OCI-LY7 (cell line): ENCODE results near the gene AP1G2.

Source experiments
- EZH2phosphoT487 ChIP-seq: fragments of 200-600 bp; sonication (generic); IDR thresholded peaks from 2 replicates; pipeline ENCODE4 v1.6.1; 2018; ENCODE audit warnings: low read depth, borderline replicate concordance, mild to moderate bottlenecking, mixed run types, antibody characterized with exemption, low read length, moderate library complexity, mixed read lengths
- TF ChIP-seq, protein P1 (sequence below): fragments of 200-600 bp; sonication (generic); conservative IDR thresholded peaks from 2 replicates; pipeline ENCODE4 v1.5.1; 2014; ENCODE audit warnings: mild to moderate bottlenecking, antibody characterized with exemption, low read length, moderate library complexity, mixed read lengths

DNA sequence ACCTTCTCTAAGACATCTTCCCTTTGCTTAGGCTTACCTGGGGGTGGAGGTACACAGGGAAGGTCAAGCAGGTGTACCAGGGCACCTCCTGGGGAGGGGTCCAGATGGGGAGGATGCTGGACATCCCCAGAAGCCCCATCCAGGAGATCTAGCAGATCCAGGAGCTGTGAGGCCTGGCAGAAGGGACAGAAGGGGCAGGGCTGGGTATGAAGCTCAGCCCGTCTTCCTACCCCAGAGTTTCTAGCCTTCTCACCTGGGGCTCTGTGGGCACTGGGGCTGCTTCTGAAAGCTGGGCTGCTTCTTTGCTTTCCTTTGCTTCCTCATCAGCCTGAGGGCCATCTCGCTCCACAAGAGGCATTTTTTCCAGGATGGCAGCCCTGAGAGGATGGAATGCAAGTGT is 6.3 kb downstream of the AP1G2 start:
- TF ChIP-seq, protein P1, sequence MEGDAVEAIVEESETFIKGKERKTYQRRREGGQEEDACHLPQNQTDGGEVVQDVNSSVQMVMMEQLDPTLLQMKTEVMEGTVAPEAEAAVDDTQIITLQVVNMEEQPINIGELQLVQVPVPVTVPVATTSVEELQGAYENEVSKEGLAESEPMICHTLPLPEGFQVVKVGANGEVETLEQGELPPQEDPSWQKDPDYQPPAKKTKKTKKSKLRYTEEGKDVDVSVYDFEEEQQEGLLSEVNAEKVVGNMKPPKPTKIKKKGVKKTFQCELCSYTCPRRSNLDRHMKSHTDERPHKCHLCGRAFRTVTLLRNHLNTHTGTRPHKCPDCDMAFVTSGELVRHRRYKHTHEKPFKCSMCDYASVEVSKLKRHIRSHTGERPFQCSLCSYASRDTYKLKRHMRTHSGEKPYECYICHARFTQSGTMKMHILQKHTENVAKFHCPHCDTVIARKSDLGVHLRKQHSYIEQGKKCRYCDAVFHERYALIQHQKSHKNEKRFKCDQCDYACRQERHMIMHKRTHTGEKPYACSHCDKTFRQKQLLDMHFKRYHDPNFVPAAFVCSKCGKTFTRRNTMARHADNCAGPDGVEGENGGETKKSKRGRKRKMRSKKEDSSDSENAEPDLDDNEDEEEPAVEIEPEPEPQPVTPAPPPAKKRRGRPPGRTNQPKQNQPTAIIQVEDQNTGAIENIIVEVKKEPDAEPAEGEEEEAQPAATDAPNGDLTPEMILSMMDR = no peak
- no peak for TF ChIP-seq EZH2phosphoT487
